ENCODE results near the gene SFSWAP.

The SFSWAP gene

DNA sequence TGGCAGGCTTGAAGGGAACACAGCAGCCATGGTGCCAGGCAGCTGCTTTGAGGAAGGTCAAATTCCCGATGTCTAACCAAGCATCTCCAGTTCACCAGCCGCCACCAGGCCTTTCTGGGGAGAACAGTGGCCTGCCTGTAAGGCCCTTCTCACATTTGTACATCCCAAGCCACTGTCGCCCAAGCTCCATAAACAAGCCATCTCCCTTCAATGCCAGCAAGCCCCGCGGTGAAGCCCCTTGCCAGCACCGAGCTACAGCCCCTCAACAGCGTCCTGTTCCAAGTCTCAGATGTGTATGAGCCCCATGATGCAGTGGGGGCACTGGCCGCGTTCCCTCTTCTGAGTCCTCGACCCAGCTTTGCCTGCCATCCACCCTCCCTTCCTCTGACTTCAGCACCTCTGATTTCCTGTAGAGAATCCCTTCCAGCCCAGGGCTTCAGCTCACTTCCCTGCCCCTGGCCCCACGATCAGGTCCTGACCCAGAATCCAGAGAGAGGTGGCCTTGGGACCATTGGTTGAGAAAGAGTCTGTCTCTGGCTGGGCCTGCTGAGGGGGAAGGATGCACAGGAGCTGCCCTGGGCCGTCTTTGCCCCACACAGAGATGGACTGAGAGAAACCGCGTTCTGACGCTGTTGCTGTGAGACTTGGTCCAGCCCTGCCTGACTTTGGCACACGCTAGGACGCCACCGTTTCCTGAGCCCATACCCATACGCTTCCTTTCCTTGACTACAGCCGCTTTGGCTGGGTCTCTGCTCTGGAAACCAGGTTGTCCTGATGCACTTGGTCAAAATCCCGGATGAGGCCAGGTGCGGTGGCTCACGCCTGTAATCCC, 115.4 kb downstream of the SFSWAP start:
- Histone ChIP-seq H2BK120ac (ENCODE audit: low read depth, low read length) (no peak overlapping the region), H3K4me3 (ENCODE audit: low read length) (no peak overlapping the region), H3K79me1 (ENCODE audit: low read length) (no peaks in the 10 kb centered on the region), H3K79me2 (ENCODE audit: control insufficient read depth, insufficient read depth, low read length) (no peaks in the 10 kb centered on the region), H3K18ac (ENCODE audit: low read length) (no peak overlapping the region), H3K36me3 (ENCODE audit: control insufficient read depth, insufficient read depth, low read length) (no peaks in the 10 kb centered on the region), H4K5ac (ENCODE audit: low read length) (no peak overlapping the region), H3K56ac (ENCODE audit: low read length) (no peak overlapping the region), H3K4me1 (ENCODE audit: control insufficient read depth, low read depth, low read length) (no peaks in the 10 kb centered on the region), H3K9ac (ENCODE audit: low read length) (no peak overlapping the region), H3K4ac (ENCODE audit: low read depth, low read length) (no peak overlapping the region), H4K8ac (ENCODE audit: low read depth, low read length) (no peak overlapping the region), H3K27me3 (ENCODE audit: insufficient read depth, low read length, poor library complexity) (peaks cover 4% of the 10 kb centered on the region), H2AK5ac (ENCODE audit: low read length) (no peak overlapping the region), H3K23ac (ENCODE audit: low read length) (no peak overlapping the region), H3K4me2 (ENCODE audit: low read length) (no peak overlapping the region), H2BK5ac (ENCODE audit: low read length) (no peak overlapping the region), H3K27ac (ENCODE audit: low read depth, low read length) (no peak overlapping the region), H2BK15ac (replicated peaks; ENCODE audit: low read depth) (no peak overlapping the region)
- no CpG with 5 or more reads among the region's 23 CpGs for WGBS (ENCODE audit: extremely low coverage, insufficient coverage, low lambda C conversion rate)
- DNase-seq = no peak

DNA sequence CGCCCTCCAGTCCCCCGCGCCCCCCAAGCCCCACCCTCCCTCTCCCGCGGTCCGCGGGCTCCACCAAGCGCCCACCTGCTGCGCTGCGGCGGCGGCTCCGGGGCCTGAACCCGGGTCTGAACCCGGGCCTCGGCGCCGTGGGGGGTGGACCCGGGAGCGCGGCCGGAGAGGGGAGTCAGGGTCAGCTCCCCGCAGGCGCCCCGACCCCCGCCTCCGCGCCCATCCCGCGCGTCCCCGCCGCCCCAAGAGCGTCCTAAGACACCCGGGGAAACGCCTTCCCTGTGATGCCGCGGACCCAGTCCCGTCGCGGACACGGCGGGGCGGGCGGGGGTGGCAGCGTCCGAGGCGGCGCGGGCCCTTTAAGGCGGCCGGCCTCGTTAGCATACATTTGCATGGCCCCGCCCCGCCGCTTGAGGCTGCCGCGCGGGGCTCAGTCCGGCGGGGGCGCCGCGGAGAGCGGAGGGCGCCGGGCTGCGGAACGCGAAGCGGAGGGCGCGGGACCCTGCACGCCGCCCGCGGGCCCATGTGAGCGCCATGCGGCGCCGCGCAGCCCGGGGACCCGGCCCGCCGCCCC, 117.2 kb downstream of the SFSWAP start, which contains the start of gene MMP17:
TSS of gene MMP17 (plus strand) at position 433 of the 574 bp plus-strand sequence. CDS start at position 535, 102 bp downstream.
- no peak within 1 kb of the TSS for H2BK120ac ChIP-seq (ENCODE audit: low read depth, low read length)
- H2BK5ac ChIP-seq (ENCODE audit: low read length) = no peak within 1 kb of the TSS
- H3K18ac ChIP-seq (ENCODE audit: low read length) = no peak within 1 kb of the TSS
- H3K56ac ChIP-seq (ENCODE audit: low read length) = peak within 1 kb of the TSS; percentile 73
- H3K4me3 ChIP-seq (ENCODE audit: low read length) = peak within 1 kb of the TSS; percentile 15
- H3K36me3 ChIP-seq (ENCODE audit: control insufficient read depth, insufficient read depth, low read length) = no peaks in the 10 kb centered on the region
- no CpG with 5 or more reads among the region's 86 CpGs for WGBS (ENCODE audit: extremely low coverage, insufficient coverage, low lambda C conversion rate)
- H2AK5ac ChIP-seq (ENCODE audit: low read length) = no peak within 1 kb of the TSS
- H2BK15ac ChIP-seq (replicated peaks; ENCODE audit: low read depth) = no peak within 1 kb of the TSS
- H3K4me2 ChIP-seq (ENCODE audit: low read length) = peak within 1 kb of the TSS; percentile 52
- peaks cover 4% of the 10 kb centered on the region for H3K27me3 ChIP-seq (ENCODE audit: insufficient read depth, low read length, poor library complexity)
- peak; percentile 77 for DNase-seq
- H4K5ac ChIP-seq (ENCODE audit: low read length) = no peak within 1 kb of the TSS
- H3K23ac ChIP-seq (ENCODE audit: low read length) = peak within 1 kb of the TSS; percentile 15
- peak within 1 kb of the TSS; percentile 52 for H3K9ac ChIP-seq (ENCODE audit: low read length)
- no peak within 1 kb of the TSS for H4K8ac ChIP-seq (ENCODE audit: low read depth, low read length)
- no peaks in the 10 kb centered on the region for H3K79me2 ChIP-seq (ENCODE audit: control insufficient read depth, insufficient read depth, low read length)
- H3K4ac ChIP-seq (ENCODE audit: low read depth, low read length) = peak within 1 kb of the TSS; percentile 22
- no peak within 1 kb of the TSS for H3K27ac ChIP-seq (ENCODE audit: low read depth, low read length)
- no peaks in the 10 kb centered on the region for H3K4me1 ChIP-seq (ENCODE audit: control insufficient read depth, low read depth, low read length)
- no peaks in the 10 kb centered on the region for H3K79me1 ChIP-seq (ENCODE audit: low read length)

DNA sequence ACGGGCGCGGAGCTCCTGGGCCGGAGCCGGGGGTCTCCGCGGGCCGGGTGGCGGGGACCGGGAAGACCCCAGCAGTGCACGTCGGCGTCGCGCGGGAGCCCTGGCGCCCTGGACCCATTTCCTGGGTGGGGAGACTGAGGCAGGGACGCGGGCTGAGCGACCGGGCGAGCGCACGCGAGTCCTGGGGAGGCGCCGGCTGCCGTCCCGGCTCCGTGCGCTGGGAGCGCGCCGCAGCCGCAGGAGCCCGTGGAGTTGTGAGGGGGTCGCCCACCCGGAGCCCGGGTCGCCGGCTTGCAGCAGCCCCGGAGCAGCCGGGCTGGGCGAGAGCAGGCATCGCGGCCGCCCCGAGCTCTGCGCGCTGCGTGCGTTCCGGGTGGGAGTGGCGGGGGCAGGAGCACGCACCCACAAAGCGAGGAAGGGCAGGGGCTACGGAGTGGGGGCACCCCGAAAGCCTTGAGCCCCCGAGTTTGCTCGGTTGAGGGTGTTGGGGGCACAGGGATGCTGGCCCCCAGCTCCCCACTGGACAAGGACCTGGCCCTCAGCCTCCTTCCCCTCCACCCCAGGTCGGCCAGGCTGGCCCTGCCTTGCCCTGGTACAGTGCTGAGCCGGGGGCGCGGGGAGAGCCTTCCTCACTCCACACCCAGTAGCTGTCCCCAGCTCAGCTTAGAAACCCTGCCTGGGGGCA, 117.9 kb downstream of the SFSWAP start:
- no peak overlapping the region for H3K4ac ChIP-seq (ENCODE audit: low read depth, low read length)
- H4K5ac ChIP-seq (ENCODE audit: low read length) = no peak overlapping the region
- no peaks in the 10 kb centered on the region for H3K36me3 ChIP-seq (ENCODE audit: control insufficient read depth, insufficient read depth, low read length)
- no peaks in the 10 kb centered on the region for H3K79me2 ChIP-seq (ENCODE audit: control insufficient read depth, insufficient read depth, low read length)
- no peak overlapping the region for H2BK15ac ChIP-seq (replicated peaks; ENCODE audit: low read depth)
- H3K27ac ChIP-seq (ENCODE audit: low read depth, low read length) = no peak overlapping the region
- H3K9ac ChIP-seq (ENCODE audit: low read length) = peak overlapping the region; percentile 52
- no peak overlapping the region for H2BK120ac ChIP-seq (ENCODE audit: low read depth, low read length)
- no CpG with 5 or more reads among the region's 64 CpGs for WGBS (ENCODE audit: extremely low coverage, insufficient coverage, low lambda C conversion rate)
- no peak overlapping the region for H2BK5ac ChIP-seq (ENCODE audit: low read length)
- H3K18ac ChIP-seq (ENCODE audit: low read length) = no peak overlapping the region
- peak overlapping the region; percentile 15 for H3K23ac ChIP-seq (ENCODE audit: low read length)
- H3K79me1 ChIP-seq (ENCODE audit: low read length) = no peaks in the 10 kb centered on the region
- peak overlapping the region; percentile 52 for H3K4me2 ChIP-seq (ENCODE audit: low read length)
- no peak overlapping the region for H4K8ac ChIP-seq (ENCODE audit: low read depth, low read length)
- no peaks in the 10 kb centered on the region for H3K4me1 ChIP-seq (ENCODE audit: control insufficient read depth, low read depth, low read length)
- peak overlapping the region; percentile 15 for H3K4me3 ChIP-seq (ENCODE audit: low read length)
- DNase-seq = peak; percentile 60
- no peak overlapping the region for H2AK5ac ChIP-seq (ENCODE audit: low read length)
- H3K27me3 ChIP-seq (ENCODE audit: insufficient read depth, low read length, poor library complexity) = peaks cover 4% of the 10 kb centered on the region
- peak overlapping the region; percentile 73 for H3K56ac ChIP-seq (ENCODE audit: low read length)

DNA sequence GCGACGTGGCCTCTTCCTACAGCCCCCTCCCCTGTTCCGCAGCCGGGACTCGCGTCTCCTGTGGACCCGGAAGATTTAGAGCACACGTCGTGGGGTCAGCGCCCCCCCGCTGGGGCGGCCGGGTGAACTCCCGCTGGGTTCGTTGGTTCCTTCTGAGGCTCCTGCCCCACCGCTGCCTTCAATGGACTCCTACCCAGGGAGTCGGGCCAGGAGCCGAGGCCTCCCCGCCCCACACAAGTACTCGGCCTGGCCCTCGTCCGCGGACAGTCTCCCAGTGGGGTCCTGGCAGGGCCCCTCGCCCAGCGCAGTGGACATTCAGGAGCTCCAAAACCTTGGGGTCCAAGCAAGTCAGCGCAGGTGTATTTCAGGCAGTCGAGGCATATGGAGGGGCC, 118.5 kb downstream of the SFSWAP start:
- DNase-seq = no peak
- Histone ChIP-seq H3K27ac (ENCODE audit: low read depth, low read length) (no peak overlapping the region), H3K4ac (ENCODE audit: low read depth, low read length) (no peak overlapping the region), H4K5ac (ENCODE audit: low read length) (no peak overlapping the region), H3K4me1 (ENCODE audit: control insufficient read depth, low read depth, low read length) (no peaks in the 10 kb centered on the region), H3K27me3 (ENCODE audit: insufficient read depth, low read length, poor library complexity) (peaks cover 4% of the 10 kb centered on the region), H3K9ac (ENCODE audit: low read length) (peak overlapping the region; percentile 69), H3K18ac (ENCODE audit: low read length) (no peak overlapping the region), H3K79me1 (ENCODE audit: low read length) (no peaks in the 10 kb centered on the region), H3K56ac (ENCODE audit: low read length) (peak overlapping the region; percentile 85), H2BK120ac (ENCODE audit: low read depth, low read length) (no peak overlapping the region), H2AK5ac (ENCODE audit: low read length) (no peak overlapping the region), H3K23ac (ENCODE audit: low read length) (no peak overlapping the region), H3K4me2 (ENCODE audit: low read length) (peak overlapping the region; percentile 52), H4K8ac (ENCODE audit: low read depth, low read length) (no peak overlapping the region), H2BK15ac (replicated peaks; ENCODE audit: low read depth) (no peak overlapping the region), H3K4me3 (ENCODE audit: low read length) (no peak overlapping the region), H2BK5ac (ENCODE audit: low read length) (no peak overlapping the region), H3K36me3 (ENCODE audit: control insufficient read depth, insufficient read depth, low read length) (no peaks in the 10 kb centered on the region), H3K79me2 (ENCODE audit: control insufficient read depth, insufficient read depth, low read length) (no peaks in the 10 kb centered on the region)
- no CpG with 5 or more reads among the region's 27 CpGs for WGBS (ENCODE audit: extremely low coverage, insufficient coverage, low lambda C conversion rate)

DNA sequence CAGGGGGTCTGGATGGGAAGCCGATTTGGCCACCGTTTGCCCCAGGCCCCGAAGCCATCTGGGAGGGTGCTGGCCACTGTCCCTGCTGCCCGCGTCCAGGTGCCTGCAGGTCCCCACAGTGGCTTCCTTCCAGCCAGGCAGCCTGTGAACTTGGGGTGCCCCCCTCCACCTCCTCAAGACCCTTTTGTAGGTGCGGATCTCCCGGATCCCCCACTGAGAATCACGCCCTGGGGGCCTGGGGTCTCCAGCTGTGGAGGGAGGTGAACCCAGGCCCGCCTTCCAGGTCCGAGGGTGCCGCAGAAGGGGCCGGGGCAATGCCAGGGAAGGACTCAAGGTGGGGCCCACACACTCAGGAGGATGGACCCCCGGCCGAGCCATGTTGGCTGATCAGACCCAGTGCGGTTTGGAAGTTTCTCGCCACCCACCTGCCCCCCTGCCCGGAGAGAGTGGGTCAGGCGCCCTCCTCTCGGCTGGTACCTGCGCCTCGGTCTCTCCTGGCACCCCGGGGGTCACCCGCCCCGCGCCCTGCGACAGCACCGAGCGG, 119.0 kb downstream of the SFSWAP start:
- no peak overlapping the region for H3K27ac ChIP-seq (ENCODE audit: low read depth, low read length)

More for the DNA sequence above, 119.0 kb downstream of the SFSWAP start:
- peaks cover 4% of the 10 kb centered on the region for H3K27me3 ChIP-seq (ENCODE audit: insufficient read depth, low read length, poor library complexity)
- H3K36me3 ChIP-seq (ENCODE audit: control insufficient read depth, insufficient read depth, low read length) = no peaks in the 10 kb centered on the region
- no peaks in the 10 kb centered on the region for H3K4me1 ChIP-seq (ENCODE audit: control insufficient read depth, low read depth, low read length)
- H2AK5ac ChIP-seq (ENCODE audit: low read length) = no peak overlapping the region
- H2BK15ac ChIP-seq (replicated peaks; ENCODE audit: low read depth) = no peak overlapping the region
- H3K79me2 ChIP-seq (ENCODE audit: control insufficient read depth, insufficient read depth, low read length) = no peaks in the 10 kb centered on the region
- no peak overlapping the region for H4K8ac ChIP-seq (ENCODE audit: low read depth, low read length)
- H3K79me1 ChIP-seq (ENCODE audit: low read length) = no peaks in the 10 kb centered on the region
- peak; percentile 31 for DNase-seq
- peak overlapping the region; percentile 69 for H3K9ac ChIP-seq (ENCODE audit: low read length)
- H3K4me2 ChIP-seq (ENCODE audit: low read length) = peak overlapping the region; percentile 84
- no peak overlapping the region for H2BK5ac ChIP-seq (ENCODE audit: low read length)
- peak overlapping the region; percentile 13 for H3K4me3 ChIP-seq (ENCODE audit: low read length)
- no peak overlapping the region for H4K5ac ChIP-seq (ENCODE audit: low read length)
- no CpG with 5 or more reads among the region's 28 CpGs for WGBS (ENCODE audit: extremely low coverage, insufficient coverage, low lambda C conversion rate)
- no peak overlapping the region for H3K23ac ChIP-seq (ENCODE audit: low read length)
- H2BK120ac ChIP-seq (ENCODE audit: low read depth, low read length) = no peak overlapping the region
- H3K4ac ChIP-seq (ENCODE audit: low read depth, low read length) = no peak overlapping the region
- H3K56ac ChIP-seq (ENCODE audit: low read length) = peak overlapping the region; percentile 85
- H3K18ac ChIP-seq (ENCODE audit: low read length) = no peak overlapping the region

Data from mesendoderm (in vitro differentiated cells).